ENCODE data around the gene PKD1.
A peak's percentile ranks its signal among the peaks of the same experiment; 100 is the strongest.

PKD1 gene

GRCh38 chr16:2064368-2064945 is 71.2 kb downstream of the PKD1 start:
- DNase-seq = no peak

GRCh38 chr16:2063861-2064260 is 71.8 kb downstream of the PKD1 start:
- no peak for DNase-seq

GRCh38 chr16:2062801-2063200 is 72.9 kb downstream of the PKD1 start:
- DNase-seq = no peak

- DNase-seq = no peak
These were observed 74.2 kb downstream of the PKD1 start for GRCh38 chr16:2061526-2061925.

GRCh38 chr16:2061023-2061422 is 74.7 kb downstream of the PKD1 start:
- no peak for DNase-seq

GRCh38 chr16:2060346-2060745 is 75.4 kb downstream of the PKD1 start:
- DNase-seq = no peak

GRCh38 chr16:2058872-2059271 is 76.8 kb downstream of the PKD1 start:
- no peak for DNase-seq

- no peak for DNase-seq
These were observed 77.3 kb downstream of the PKD1 start for GRCh38 chr16:2058420-2058819.

- DNase-seq = no peak
These were observed 78.3 kb downstream of the PKD1 start for GRCh38 chr16:2057438-2057837.

GRCh38 chr16:2056681-2057407 is 78.9 kb downstream of the PKD1 start:
- no peak for DNase-seq

GRCh38 chr16:2056077-2056476 is 79.6 kb downstream of the PKD1 start:
- no peak for DNase-seq

GRCh38 chr16:2054543-2055245 is 81.0 kb downstream of the PKD1 start:
- no peak for DNase-seq

GRCh38 chr16:2053897-2054296 is 81.8 kb downstream of the PKD1 start:
- no peak for DNase-seq

GRCh38 chr16:2053211-2053610 is 82.5 kb downstream of the PKD1 start:
- no peak for DNase-seq

GRCh38 chr16:2048116-2048543 is 87.6 kb downstream of the PKD1 start:
- DNase-seq = no peak

- peak; percentile 82 for DNase-seq
These were observed 88.2 kb downstream of the PKD1 start, which contains the start of the genes NTHL1 and TSC2 for GRCh38 chr16:2047330-2048115. NTHL1 (minus strand) TSS chr16:2047834; CDS start chr16:2047823, 11 bp downstream. TSC2 (plus strand) TSS chr16:2047985; CDS start chr16:2048616, 631 bp downstream.

- no peak for DNase-seq
These were observed 88.8 kb downstream of the PKD1 start for GRCh38 chr16:2046893-2047329.

- DNase-seq = no peak
These were observed 89.5 kb downstream of the PKD1 start for GRCh38 chr16:2045965-2046892.

GRCh38 chr16:2044541-2044940 is 91.2 kb downstream of the PKD1 start:
- DNase-seq = no peak

- no peak for DNase-seq
These were observed 91.8 kb downstream of the PKD1 start for GRCh38 chr16:2043667-2044451.
